Measurements from ENCODE around the gene COMT.

- TF ChIP-seq EGR1 (IDR thresholded peaks at IDR 0.05; ENCODE audit: low read depth) (no peak), MAX (IDR thresholded peaks at IDR 0.05) (no peak), CTCF (IDR thresholded peaks at IDR 0.05 in 2 of 3, conservative IDR thresholded peaks at IDR 0.05 in 1 of 3; ENCODE audit: borderline replicate concordance in 1 of 3, insufficient read depth in 1 of 3, low read depth in 2 of 3, low read length in 2 of 3) (no peak), POLR2A (IDR thresholded peaks at IDR 0.05; ENCODE audit: borderline replicate concordance, extremely low read depth, insufficient read depth, insufficient read length) (no peak), EZH2 (IDR thresholded peaks at IDR 0.05) (no peak), YY1 (IDR thresholded peaks at IDR 0.05; ENCODE audit: extremely low read depth, insufficient replicate concordance, low read depth, low read length) (no peak), SRF (IDR thresholded peaks at IDR 0.05; ENCODE audit: low read depth) (no peak), CEBPB (IDR thresholded peaks at IDR 0.05; ENCODE audit: low read depth) (no peak)
Observed at GRCh38 chr22:19961201-19961580, 19.6 kb downstream of the COMT start.
